ENCODE measurements around the gene GRK5. TPM values are rescaled to one million over a fixed set of nuclear protein-coding genes. Genes with fewer than 3 reads are reported as not detected.

Gene GRK5
- total RNA-seq, 4 donors from 2014 or later, result 10.0 to 61.9 (median 18.1) TPM

DNA sequence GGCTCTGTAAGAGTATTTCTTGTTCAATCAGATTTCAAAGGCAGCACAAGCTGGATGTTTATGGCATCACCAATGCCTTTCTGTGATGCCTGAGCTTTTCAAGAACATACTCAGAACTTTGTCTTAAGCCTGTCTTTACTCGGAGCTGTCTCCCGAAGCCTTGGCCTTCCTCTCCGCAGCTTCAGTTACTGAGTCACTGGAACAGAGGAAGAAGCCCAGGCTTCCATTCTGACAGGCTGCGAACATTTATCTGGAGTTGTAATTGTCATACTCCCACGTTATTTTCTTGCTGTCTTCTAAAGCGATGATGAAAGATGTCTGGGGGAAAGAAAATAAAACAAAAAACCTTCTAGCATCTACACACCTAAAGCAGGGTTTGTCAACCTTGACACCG lies 43.9 kb downstream of the GRK5 start:
- no peak for DNase-seq
- Histone ChIP-seq H3K27ac (peak overlapping the region in 3 of 4 donors; percentile 60 to 87 (median 80)), H3K4me1 (peaks cover 0 to 42% (median 5%) of the 10 kb centered on the region in 4 donors), H3K27me3 (no peaks in the 10 kb centered on the region), H3K36me3 (no peaks in the 10 kb centered on the region), H3K4me3 (no peak overlapping the region), H3K9me3 (no peaks in the 10 kb centered on the region)
- no peak for TF ChIP-seq POLR2A (IDR thresholded peaks at IDR 0.05)
- TF ChIP-seq, protein P1, sequence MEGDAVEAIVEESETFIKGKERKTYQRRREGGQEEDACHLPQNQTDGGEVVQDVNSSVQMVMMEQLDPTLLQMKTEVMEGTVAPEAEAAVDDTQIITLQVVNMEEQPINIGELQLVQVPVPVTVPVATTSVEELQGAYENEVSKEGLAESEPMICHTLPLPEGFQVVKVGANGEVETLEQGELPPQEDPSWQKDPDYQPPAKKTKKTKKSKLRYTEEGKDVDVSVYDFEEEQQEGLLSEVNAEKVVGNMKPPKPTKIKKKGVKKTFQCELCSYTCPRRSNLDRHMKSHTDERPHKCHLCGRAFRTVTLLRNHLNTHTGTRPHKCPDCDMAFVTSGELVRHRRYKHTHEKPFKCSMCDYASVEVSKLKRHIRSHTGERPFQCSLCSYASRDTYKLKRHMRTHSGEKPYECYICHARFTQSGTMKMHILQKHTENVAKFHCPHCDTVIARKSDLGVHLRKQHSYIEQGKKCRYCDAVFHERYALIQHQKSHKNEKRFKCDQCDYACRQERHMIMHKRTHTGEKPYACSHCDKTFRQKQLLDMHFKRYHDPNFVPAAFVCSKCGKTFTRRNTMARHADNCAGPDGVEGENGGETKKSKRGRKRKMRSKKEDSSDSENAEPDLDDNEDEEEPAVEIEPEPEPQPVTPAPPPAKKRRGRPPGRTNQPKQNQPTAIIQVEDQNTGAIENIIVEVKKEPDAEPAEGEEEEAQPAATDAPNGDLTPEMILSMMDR (IDR thresholded peaks at IDR 0.05), result no peak

DNA sequence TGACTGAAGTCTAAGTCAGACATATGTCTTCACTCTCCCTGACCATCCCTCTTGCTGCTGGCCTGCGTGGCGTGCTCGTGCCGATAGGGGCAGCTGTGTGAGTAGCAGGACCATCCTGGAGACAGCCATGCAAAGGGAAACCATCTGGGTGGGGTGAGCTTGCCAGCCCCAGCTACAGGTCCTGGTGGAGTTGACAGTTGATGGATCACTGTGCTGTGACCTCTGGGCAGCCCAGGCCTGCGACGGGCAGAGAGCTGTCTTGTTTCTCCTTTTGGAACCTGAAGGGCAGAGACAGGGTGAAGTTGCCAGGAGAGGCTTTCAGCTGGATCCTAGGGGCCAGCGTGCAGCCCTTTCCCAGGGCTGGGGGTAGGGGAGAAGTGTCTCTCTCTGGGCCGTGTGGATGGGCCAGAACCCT lies 44.7 kb downstream of the GRK5 start:
- Histone ChIP-seq H3K27ac (peak overlapping the region; percentile 60 to 87 (median 71)), H3K27me3 (no peaks in the 10 kb centered on the region), H3K9me3 (no peaks in the 10 kb centered on the region), H3K4me1 (peaks cover 0 to 42% (median 5%) of the 10 kb centered on the region in 4 donors), H3K36me3 (no peaks in the 10 kb centered on the region), H3K4me3 (no peak overlapping the region)
- TF ChIP-seq POLR2A (IDR thresholded peaks at IDR 0.05), result no peak
- TF ChIP-seq, protein P1 (IDR thresholded peaks at IDR 0.05), result no peak
- no peak for DNase-seq

DNA sequence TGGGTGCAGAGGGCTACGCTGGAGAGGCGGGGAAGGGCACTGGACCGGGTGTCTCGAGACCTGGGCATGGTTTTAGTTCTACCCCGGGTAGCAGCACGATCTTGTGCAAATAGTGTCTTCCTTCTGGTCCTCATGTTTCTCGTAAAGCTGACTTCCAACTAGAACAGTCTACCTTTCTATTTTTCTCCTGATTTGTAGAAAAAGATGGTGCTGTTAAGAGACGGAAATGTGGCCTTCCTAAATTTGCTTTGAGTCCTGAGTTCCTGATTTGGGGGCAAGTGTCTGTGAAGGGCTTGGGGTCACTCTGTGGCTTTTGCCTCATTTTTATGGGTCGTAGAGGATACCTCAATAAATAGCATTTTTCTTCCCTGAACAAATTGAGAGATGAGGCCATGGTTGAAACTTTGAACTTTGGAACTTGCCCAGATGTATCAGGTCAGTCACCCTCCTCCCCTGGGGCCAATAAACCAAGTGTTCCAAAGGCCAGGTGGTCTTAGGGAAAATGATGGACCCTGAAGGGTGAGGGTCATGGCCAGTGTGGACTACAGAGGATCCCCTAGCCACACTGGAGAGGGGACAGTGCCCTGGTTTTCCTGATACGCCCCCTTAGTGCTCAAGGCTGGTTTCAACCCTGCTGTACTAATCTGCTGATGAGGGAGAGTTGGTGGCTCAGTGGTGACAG lies 45.2 kb downstream of the GRK5 start:
- Histone ChIP-seq H3K4me3 (no peak overlapping the region), H3K4me1 (peaks cover 0 to 42% (median 5%) of the 10 kb centered on the region in 4 donors), H3K36me3 (no peaks in the 10 kb centered on the region), H3K27ac (peak overlapping the region; percentile 60 to 87 (median 71)), H3K27me3 (no peaks in the 10 kb centered on the region), H3K9me3 (no peaks in the 10 kb centered on the region)
- TF ChIP-seq POLR2A (IDR thresholded peaks at IDR 0.05), result no peak
- TF ChIP-seq, protein P1 (IDR thresholded peaks at IDR 0.05), result no peak
- no peak for DNase-seq

DNA sequence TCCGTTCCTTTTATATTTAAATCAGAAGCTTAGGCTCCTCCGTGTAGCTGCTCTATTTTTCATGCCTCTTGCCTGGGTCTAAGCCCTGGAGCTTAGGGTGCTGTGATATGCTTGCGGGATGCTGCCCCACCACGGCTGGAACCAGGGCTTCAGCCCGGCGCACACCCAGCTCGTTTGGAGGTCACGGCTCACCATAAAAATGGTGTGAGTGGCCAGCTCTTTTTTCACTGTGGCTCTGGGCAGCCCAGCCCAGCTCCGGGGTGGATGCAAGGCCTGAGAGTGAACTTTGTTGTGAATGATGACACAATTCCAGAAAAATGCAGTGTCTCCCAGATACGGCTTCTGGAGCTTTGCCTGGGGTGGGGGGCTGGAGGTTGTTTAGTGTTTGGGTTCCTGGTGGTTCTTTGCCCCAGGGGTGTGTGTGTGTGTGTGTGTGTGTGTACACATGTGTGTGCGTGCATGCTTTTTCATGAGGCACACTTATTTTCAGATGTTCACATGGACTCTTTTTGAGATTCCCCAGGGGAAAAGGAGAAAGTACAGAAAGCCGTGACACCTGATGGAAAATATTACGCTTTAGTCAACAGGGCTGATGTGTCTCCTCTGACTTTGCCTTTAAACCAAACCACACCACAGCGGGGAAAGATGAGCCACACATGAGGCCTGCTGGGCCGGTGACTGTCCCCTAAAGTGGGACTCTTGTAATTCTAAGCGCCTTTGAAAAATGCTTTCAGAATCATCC lies 46.2 kb downstream of the GRK5 start:
- Histone ChIP-seq H3K27ac (peak overlapping the region; percentile 60 to 87 (median 71)), H3K9me3 (no peaks in the 10 kb centered on the region), H3K36me3 (no peaks in the 10 kb centered on the region), H3K4me3 (no peak overlapping the region), H3K27me3 (no peaks in the 10 kb centered on the region), H3K4me1 (peaks cover 0 to 37% (median 5%) of the 10 kb centered on the region in 4 donors)
- TF ChIP-seq, protein P1 (IDR thresholded peaks at IDR 0.05), result no peak
- TF ChIP-seq POLR2A (IDR thresholded peaks at IDR 0.05), result no peak
- peak in 2 of 3 donors; percentile 61 to 76 for DNase-seq

DNA sequence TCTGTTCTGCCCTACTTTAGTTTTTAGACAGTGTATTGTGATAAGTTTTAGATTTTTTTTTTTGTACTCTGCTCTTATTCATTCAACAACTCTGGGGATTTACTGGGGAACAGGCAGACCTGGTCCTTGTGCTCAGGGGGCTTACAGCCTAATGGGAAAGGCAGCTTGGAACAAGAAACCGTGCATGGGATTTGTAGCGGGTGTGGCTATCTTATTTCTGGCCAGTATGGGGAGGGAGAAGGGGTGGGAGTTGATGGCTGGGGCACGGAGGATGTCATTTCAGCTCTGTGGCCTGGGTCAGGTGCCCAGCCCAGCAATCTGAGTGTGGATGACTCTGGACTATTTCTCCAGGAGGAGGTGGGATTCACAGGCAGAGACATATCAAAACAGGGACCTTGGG lies 47.0 kb downstream of the GRK5 start:
- H3K27me3 ChIP-seq, result no peaks in the 10 kb centered on the region
- H3K36me3 ChIP-seq, result no peaks in the 10 kb centered on the region
- peaks cover 0 to 37% (median 5%) of the 10 kb centered on the region in 4 donors for H3K4me1 ChIP-seq
- H3K4me3 ChIP-seq, result no peak overlapping the region
- no peaks in the 10 kb centered on the region for H3K9me3 ChIP-seq
- peak overlapping the region; percentile 46 to 87 (median 71) for H3K27ac ChIP-seq
- DNase-seq, result no peak
- no peak for TF ChIP-seq POLR2A (IDR thresholded peaks at IDR 0.05)
- TF ChIP-seq, protein P1 (IDR thresholded peaks at IDR 0.05), result no peak

Data from Peyer's patch (tissue), 4 donors.